K562 (cell line): Measurements from ENCODE around the gene PCNX3.

Experiments used
- ETV5 ChIP-seq: sonication (generic); formaldehyde crosslinking; IDR thresholded peaks from 2 replicates; pipeline ENCODE4 v1.4.0; 2020; ENCODE audit warnings: low read depth, mild to moderate bottlenecking, missing genetic modification reagents
- FOXJ3 ChIP-seq: sonication (generic); formaldehyde crosslinking; IDR thresholded peaks from 2 replicates; pipeline ENCODE4 v1.4.0; 2020; ENCODE audit warnings: mild to moderate bottlenecking, missing genetic modification reagents
- NR3C1 ChIP-seq: sonication (generic); formaldehyde crosslinking; IDR thresholded peaks from 2 replicates; pipeline ENCODE4 v1.8.1; 2022; ENCODE audit warnings: missing genetic modification reagents
- RFX1 ChIP-seq: fragments of 450-650 bp; IDR thresholded peaks from 2 replicates; pipeline ENCODE4 v1.6.1; 2016; ENCODE audit warnings: mild to moderate bottlenecking, moderate library complexity
- TF ChIP-seq, protein P1 (sequence below): fragments of 250-450 bp; sonication (Bioruptor Pico); IDR thresholded peaks from 2 replicates; pipeline ENCODE4 v1.9.0; 2021; ENCODE audit warnings: mild to moderate bottlenecking, inconsistent platforms
- TF ChIP-seq, protein P2 (sequence below), 3 experiments: IDR thresholded peaks in 2 of 3; conservative IDR thresholded peaks in 1 of 3; 2 replicates each; pipeline ENCODE4 v1.5.1; 2011 to 2012; ENCODE audit warnings: low read length in 3 of 3, mild to moderate bottlenecking in 3 of 3, control low read depth in 2 of 3, improper control_type of control experiment in 1 of 3, inconsistent platforms in 1 of 3, low read depth in 1 of 3, mixed read lengths in 1 of 3, moderate library complexity in 1 of 3; ENCODE audit not compliant: insufficient read depth in 2 of 3
- TF ChIP-seq, protein P3 (sequence below): fragments of 450-650 bp; IDR thresholded peaks from 2 replicates; pipeline ENCODE4 v1.6.1; 2016; ENCODE audit warnings: low read depth
- TF ChIP-seq, protein P4 (sequence below): fragments of 150-350 bp; IDR thresholded peaks from 2 replicates; pipeline ENCODE4 v1.6.1; 2014; ENCODE audit warnings: low read depth, mild to moderate bottlenecking, low read length, borderline replicate concordance

DNA sequence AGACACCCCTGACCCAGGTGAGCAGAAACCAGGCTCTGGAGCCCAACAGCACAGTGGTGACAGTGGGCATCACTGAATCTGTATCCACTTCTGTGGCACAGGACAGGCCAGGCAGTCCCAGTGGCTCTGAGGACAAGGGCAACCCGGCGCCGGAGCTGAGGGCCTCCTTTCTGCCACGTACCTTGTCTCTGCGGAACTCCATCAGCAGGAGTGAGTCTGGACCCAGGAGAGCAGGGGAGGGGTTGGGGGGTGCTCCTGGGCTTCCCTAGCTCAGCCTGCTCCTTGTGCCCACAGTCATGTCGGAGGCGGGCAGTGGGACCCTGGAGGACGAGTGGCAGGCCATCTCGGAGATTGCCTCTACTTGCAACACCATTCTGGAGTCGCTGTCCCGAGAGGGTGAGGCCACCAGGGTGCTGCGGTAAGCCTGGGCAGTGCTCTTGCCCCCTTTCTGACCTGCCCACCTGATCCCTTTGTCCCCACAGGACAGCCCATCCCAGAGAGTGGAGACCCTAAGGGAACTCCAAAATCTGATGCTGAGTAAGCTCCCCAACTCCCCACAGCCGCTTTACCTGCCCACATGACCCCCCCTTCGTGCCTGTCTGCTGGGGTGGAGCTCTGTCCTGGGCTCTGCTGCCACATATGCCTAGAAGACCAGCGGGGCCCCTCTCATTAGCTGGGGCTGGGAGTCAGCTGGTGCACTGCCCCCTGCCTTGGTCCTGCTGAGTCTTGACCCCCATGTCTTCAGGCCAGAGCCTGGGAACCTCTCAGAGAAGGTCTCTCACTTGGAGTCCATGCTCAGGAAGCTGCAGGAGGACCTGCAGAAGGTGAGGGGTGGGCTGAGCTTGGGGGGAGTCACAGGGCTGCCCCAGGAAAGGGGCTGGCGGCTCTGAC is 34.3 kb downstream of the PCNX3 start:
- TF ChIP-seq, protein P1, sequence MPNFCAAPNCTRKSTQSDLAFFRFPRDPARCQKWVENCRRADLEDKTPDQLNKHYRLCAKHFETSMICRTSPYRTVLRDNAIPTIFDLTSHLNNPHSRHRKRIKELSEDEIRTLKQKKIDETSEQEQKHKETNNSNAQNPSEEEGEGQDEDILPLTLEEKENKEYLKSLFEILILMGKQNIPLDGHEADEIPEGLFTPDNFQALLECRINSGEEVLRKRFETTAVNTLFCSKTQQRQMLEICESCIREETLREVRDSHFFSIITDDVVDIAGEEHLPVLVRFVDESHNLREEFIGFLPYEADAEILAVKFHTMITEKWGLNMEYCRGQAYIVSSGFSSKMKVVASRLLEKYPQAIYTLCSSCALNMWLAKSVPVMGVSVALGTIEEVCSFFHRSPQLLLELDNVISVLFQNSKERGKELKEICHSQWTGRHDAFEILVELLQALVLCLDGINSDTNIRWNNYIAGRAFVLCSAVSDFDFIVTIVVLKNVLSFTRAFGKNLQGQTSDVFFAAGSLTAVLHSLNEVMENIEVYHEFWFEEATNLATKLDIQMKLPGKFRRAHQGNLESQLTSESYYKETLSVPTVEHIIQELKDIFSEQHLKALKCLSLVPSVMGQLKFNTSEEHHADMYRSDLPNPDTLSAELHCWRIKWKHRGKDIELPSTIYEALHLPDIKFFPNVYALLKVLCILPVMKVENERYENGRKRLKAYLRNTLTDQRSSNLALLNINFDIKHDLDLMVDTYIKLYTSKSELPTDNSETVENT (CRISPR knock-in tag): no peak
- TF ChIP-seq FOXJ3 (CRISPR knock-in tag): no peak
- TF ChIP-seq RFX1: no peak
- TF ChIP-seq, protein P2, sequence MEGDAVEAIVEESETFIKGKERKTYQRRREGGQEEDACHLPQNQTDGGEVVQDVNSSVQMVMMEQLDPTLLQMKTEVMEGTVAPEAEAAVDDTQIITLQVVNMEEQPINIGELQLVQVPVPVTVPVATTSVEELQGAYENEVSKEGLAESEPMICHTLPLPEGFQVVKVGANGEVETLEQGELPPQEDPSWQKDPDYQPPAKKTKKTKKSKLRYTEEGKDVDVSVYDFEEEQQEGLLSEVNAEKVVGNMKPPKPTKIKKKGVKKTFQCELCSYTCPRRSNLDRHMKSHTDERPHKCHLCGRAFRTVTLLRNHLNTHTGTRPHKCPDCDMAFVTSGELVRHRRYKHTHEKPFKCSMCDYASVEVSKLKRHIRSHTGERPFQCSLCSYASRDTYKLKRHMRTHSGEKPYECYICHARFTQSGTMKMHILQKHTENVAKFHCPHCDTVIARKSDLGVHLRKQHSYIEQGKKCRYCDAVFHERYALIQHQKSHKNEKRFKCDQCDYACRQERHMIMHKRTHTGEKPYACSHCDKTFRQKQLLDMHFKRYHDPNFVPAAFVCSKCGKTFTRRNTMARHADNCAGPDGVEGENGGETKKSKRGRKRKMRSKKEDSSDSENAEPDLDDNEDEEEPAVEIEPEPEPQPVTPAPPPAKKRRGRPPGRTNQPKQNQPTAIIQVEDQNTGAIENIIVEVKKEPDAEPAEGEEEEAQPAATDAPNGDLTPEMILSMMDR (IDR thresholded peaks at IDR 0.05 in 2 of 3, conservative IDR thresholded peaks at IDR 0.05 in 1 of 3; ENCODE audit: insufficient read depth in 2 of 3, low read depth in 1 of 3, low read length in 3 of 3): no peak
- TF ChIP-seq, protein P3, sequence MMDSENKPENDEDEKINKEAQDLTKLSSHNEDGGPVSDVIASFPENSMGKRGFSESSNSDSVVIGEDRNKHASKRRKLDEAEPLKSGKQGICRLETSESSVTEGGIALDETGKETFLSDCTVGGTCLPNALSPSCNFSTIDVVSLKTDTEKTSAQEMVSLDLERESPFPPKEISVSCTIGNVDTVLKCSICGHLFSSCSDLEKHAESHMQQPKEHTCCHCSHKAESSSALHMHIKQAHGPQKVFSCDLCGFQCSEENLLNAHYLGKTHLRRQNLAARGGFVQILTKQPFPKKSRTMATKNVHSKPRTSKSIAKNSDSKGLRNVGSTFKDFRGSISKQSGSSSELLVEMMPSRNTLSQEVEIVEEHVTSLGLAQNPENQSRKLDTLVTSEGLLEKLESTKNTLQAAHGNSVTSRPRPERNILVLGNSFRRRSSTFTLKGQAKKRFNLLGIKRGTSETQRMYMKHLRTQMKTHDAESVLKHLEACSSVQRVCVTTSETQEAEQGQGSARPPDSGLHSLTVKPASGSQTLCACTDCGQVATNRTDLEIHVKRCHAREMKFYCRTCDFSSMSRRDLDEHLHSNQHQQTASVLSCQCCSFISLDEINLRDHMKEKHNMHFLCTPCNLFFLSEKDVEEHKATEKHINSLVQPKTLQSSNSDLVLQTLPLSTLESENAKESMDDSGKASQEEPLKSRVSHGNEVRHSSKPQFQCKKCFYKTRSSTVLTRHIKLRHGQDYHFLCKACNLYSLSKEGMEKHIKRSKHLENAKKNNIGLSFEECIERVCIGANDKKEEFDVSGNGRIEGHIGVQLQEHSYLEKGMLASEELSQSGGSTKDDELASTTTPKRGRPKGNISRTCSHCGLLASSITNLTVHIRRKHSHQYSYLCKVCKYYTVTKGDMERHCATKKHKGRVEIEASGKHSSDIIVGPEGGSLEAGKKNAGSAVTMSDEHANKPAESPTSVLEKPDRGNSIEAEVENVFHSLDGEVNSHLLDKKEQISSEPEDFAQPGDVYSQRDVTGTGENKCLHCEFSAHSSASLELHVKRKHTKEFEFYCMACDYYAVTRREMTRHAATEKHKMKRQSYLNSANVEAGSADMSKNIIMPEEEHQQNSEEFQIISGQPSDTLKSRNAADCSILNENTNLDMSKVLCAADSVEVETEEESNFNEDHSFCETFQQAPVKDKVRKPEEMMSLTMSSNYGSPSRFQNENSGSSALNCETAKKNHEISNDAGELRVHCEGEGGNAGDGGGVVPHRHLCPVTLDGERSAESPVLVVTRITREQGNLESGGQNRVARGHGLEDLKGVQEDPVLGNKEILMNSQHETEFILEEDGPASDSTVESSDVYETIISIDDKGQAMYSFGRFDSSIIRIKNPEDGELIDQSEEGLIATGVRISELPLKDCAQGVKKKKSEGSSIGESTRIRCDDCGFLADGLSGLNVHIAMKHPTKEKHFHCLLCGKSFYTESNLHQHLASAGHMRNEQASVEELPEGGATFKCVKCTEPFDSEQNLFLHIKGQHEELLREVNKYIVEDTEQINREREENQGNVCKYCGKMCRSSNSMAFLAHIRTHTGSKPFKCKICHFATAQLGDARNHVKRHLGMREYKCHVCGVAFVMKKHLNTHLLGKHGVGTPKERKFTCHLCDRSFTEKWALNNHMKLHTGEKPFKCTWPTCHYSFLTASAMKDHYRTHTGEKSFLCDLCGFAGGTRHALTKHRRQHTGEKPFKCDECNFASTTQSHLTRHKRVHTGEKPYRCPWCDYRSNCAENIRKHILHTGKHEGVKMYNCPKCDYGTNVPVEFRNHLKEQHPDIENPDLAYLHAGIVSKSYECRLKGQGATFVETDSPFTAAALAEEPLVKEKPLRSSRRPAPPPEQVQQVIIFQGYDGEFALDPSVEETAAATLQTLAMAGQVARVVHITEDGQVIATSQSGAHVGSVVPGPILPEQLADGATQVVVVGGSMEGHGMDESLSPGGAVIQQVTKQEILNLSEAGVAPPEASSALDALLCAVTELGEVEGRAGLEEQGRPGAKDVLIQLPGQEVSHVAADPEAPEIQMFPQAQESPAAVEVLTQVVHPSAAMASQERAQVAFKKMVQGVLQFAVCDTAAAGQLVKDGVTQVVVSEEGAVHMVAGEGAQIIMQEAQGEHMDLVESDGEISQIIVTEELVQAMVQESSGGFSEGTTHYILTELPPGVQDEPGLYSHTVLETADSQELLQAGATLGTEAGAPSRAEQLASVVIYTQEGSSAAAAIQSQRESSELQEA: no peak
- no peak for TF ChIP-seq ETV5 (CRISPR knock-in tag)
- no peak for TF ChIP-seq NR3C1 (CRISPR knock-in tag)
- TF ChIP-seq, protein P4, sequence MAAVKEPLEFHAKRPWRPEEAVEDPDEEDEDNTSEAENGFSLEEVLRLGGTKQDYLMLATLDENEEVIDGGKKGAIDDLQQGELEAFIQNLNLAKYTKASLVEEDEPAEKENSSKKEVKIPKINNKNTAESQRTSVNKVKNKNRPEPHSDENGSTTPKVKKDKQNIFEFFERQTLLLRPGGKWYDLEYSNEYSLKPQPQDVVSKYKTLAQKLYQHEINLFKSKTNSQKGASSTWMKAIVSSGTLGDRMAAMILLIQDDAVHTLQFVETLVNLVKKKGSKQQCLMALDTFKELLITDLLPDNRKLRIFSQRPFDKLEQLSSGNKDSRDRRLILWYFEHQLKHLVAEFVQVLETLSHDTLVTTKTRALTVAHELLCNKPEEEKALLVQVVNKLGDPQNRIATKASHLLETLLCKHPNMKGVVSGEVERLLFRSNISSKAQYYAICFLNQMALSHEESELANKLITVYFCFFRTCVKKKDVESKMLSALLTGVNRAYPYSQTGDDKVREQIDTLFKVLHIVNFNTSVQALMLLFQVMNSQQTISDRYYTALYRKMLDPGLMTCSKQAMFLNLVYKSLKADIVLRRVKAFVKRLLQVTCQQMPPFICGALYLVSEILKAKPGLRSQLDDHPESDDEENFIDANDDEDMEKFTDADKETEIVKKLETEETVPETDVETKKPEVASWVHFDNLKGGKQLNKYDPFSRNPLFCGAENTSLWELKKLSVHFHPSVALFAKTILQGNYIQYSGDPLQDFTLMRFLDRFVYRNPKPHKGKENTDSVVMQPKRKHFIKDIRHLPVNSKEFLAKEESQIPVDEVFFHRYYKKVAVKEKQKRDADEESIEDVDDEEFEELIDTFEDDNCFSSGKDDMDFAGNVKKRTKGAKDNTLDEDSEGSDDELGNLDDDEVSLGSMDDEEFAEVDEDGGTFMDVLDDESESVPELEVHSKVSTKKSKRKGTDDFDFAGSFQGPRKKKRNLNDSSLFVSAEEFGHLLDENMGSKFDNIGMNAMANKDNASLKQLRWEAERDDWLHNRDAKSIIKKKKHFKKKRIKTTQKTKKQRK: no peak
